Subcutaneous abdominal adipose tissue (tissue), 5 donors: ENCODE results near the gene DRICH1.
"Not testable (repeated sequence)": the region's sequence is repeated elsewhere in the genome, so short reads cannot be mapped to it uniquely, and the experiment has no call there.

Source experiments
- H3K27ac ChIP-seq: one replicate; pipeline ENCODE4 v1.7.0; 2013; ENCODE audit warnings: low read depth, mild to moderate bottlenecking, inconsistent platforms, low read length, moderate library complexity
- H3K27me3 ChIP-seq, 5 donors: one replicate each; pipeline ENCODE4 v1.7.0; 2013; ENCODE audit warnings: low read length in 5 of 5, inconsistent platforms in 1 of 5; ENCODE audit not compliant: control insufficient read depth in 5 of 5, insufficient read depth in 4 of 5
- H3K36me3 ChIP-seq, 5 donors: one replicate each; pipeline ENCODE4 v1.7.0; 2013; ENCODE audit warnings: low read length in 5 of 5; ENCODE audit not compliant: control insufficient read depth in 5 of 5, insufficient read depth in 5 of 5
- H3K4me1 ChIP-seq, 5 donors: one replicate each; pipeline ENCODE4 v1.7.0; 2013; ENCODE audit warnings: low read length in 5 of 5, mild to moderate bottlenecking in 3 of 5, moderate library complexity in 1 of 5; ENCODE audit not compliant: control insufficient read depth in 5 of 5, insufficient read depth in 5 of 5
- H3K4me3 ChIP-seq, 5 donors: one replicate each; pipeline ENCODE4 v1.7.0; 2013; ENCODE audit warnings: low read length in 5 of 5, low read depth in 1 of 5
- H3K9ac ChIP-seq, 5 donors: one replicate each; pipeline ENCODE4 v1.7.0; 2013; ENCODE audit warnings: low read length in 5 of 5, mild to moderate bottlenecking in 4 of 5, moderate library complexity in 3 of 5
- H3K9me3 ChIP-seq, 5 donors: one replicate each; pipeline ENCODE4 v1.7.0; 2013; ENCODE audit warnings: low read length in 5 of 5; ENCODE audit not compliant: control insufficient read depth in 5 of 5
- donor health status: healthy.
- donor health status: healthy.
- donor health status: healthy.
- donor health status: healthy.
- donor health status: healthy.

DRICH1 gene

DNA sequence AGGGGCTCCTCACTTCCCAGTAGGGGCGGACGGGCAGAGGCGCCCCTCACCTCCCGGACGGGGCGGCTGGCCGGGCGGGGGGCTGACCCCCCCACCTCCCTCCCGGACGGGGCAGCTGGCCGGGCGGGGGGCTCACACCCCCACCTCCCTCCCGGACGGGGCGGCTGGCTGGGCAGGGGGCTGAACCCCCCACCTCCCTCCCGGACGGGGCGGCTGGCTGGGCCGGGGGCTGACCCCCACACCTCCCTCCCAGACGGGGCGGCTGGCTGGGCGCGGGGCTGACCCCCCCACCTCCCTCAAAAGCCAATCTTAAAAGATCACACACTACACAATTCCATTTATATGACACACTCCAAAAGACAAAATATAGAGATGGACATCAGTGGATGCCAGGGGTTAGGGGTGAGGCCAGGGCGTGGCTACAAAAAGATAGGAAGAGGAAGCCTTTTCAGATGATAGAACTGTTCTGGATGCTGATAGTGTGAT is 71.1 kb downstream of the DRICH1 start:
- H3K9ac ChIP-seq, H3K36me3 ChIP-seq, H3K4me1 ChIP-seq, H3K9me3 ChIP-seq, H3K27ac ChIP-seq, H3K4me3 ChIP-seq: not testable (repeated sequence)
- H3K27me3 ChIP-seq: peaks cover 12 to 32% (median 26%) of the 10 kb centered on the region in 5 donors

DNA sequence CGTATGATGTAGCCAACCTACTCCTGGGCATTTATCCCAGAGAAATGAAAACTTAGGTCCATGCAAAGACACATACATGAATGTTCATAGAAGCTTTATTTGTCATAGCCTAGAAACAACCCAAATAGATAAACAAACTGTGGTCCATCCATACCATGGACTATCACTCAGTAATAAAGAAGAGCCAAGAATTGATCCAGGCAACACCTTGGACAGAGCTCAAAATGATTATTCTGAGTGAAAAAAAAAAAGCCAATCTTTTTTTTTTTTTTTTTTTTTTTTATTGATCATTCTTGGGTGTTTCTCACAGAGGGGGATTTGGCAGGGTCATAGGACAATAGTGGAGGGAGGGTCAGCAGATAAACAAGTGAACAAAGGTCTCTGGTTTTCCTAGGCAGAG is 71.9 kb downstream of the DRICH1 start:
- not testable (repeated sequence) for H3K27ac ChIP-seq, H3K36me3 ChIP-seq, H3K9ac ChIP-seq, H3K9me3 ChIP-seq, H3K4me1 ChIP-seq, H3K4me3 ChIP-seq
- H3K27me3 ChIP-seq: peaks cover 6 to 26% (median 17%) of the 10 kb centered on the region in 5 donors
